NCI-H2196 treated with DMSO at 0.1 percent for 48 hours (cell line): ENCODE data around the gene ATL3.
A peak's percentile ranks its signal among the peaks of the same experiment; 100 is the strongest.
"Not testable (repeated sequence)": the region's sequence is repeated elsewhere in the genome, so short reads cannot be mapped to it uniquely, and the experiment has no call there.

ENCODE experiments used
- DNase-seq: peaks from one replicate; lab custom pipeline; 2025; ENCODE audit not compliant: unreplicated experiment; lab: John Stamatoyannopoulos, UW

Gene ATL3, protein sequence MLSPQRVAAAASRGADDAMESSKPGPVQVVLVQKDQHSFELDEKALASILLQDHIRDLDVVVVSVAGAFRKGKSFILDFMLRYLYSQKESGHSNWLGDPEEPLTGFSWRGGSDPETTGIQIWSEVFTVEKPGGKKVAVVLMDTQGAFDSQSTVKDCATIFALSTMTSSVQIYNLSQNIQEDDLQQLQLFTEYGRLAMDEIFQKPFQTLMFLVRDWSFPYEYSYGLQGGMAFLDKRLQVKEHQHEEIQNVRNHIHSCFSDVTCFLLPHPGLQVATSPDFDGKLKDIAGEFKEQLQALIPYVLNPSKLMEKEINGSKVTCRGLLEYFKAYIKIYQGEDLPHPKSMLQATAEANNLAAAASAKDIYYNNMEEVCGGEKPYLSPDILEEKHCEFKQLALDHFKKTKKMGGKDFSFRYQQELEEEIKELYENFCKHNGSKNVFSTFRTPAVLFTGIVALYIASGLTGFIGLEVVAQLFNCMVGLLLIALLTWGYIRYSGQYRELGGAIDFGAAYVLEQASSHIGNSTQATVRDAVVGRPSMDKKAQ

GRCh38 chr11:63671322-63672155, at the start of gene ATL3:
Gene ATL3, minus strand, starts transcription at chr11:63671376. Its CDS starts 41 bp downstream, at chr11:63671335.
- peak; percentile 99 for DNase-seq

DNA sequence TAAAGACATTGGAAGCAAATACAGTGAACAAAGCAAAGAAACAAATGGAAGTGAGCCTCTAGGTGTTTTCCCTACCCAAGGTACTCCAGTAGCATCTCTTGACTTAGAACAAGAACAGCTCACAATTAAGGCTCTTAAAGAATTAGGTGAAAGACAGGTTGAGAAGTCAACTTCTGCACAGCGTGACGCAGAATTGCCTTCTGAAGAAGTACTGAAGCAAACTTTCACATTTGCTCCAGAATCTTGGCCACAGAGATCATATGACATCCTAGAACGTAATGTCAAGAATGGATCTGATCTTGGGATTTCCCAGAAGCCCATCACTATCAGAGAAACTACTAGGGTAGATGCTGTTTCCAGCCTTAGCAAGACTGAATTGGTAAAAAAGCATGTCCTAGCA, 49.4 kb upstream of the ATL3 start:
- DNase-seq = no peak

GRCh38 chr11:63719987-63720386, 48.8 kb upstream of the ATL3 start:
- no peak for DNase-seq

DNA sequence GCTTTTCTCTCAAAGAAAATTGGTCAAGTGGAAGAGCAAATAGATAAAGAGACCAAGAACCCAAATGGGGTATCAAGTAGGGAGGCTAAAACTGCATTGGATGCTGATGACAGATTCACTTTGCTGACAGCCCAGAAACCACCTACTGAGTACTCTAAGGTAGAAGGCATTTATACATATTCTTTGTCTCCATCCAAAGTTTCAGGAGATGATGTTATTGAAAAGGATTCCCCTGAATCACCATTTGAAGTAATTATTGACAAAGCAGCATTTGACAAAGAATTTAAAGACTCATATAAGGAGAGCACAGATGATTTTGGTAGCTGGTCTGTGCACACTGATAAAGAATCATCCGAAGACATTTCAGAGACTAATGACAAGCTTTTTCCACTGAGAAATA, 47.8 kb upstream of the ATL3 start:
- no peak for DNase-seq

GRCh38 chr11:63716046-63716445, 44.9 kb upstream of the ATL3 start:
- DNase-seq = no peak

GRCh38 chr11:63713766-63714165, 42.6 kb upstream of the ATL3 start:
- DNase-seq = no peak

GRCh38 chr11:63711838-63712237, 40.7 kb upstream of the ATL3 start:
- DNase-seq = no peak

DNA sequence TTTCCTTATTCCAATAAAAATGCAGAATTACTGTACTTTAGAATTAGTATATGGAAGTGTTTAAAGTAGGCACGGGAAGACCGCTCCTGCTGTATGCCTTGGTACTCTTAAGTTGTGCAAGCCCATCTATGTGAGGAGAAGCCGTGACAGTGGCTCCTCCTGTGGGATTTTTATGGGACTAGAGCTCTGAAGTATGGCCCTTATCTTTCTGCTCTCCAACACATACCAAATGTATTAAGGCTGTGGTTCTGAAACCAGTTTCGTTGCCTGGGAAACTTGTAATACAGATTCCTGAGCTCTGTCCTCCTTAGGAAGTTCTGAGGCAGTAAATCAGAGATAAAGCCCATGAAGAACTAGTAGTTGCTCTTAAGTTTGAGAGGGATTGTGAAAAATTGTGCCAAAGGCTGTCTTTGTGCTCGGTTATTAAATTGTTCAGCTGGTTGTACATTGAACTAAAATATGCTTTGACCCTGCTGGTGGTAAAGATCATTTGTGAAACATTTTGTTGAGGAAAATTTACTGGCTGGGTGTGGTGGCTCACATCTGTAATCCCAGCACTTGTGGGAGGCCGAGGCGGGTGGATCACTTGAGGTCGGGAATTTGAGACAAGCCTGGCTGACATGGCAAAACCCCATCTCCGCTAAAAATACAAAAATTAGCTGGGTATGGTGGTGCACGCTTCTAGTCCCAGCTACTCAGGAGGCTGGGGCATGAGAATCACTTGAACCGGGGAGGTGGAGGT, 39.5 kb upstream of the ATL3 start:
- no peak for DNase-seq

- no peak for DNase-seq
Observed at GRCh38 chr11:63709336-63709884, 38.2 kb upstream of the ATL3 start.

DNA sequence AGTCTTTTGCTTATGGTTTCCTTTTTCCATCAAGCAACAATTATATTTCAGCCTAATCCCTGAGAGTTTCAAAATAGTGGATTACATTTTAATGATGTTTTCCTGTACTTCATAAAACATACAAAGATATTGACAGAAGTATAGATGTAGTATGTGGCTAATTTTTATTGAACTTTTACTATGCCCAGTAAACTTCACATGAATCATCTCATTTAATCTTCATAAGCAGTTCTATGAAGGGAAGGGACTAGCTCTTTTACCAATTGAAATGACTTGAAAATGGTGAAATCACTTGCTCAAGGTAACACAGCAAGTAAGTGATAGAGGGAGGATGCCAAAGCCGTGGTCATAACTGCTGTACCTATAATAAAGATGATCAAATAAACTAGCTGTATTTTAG, 37.6 kb upstream of the ATL3 start:
- DNase-seq = no peak

DNA sequence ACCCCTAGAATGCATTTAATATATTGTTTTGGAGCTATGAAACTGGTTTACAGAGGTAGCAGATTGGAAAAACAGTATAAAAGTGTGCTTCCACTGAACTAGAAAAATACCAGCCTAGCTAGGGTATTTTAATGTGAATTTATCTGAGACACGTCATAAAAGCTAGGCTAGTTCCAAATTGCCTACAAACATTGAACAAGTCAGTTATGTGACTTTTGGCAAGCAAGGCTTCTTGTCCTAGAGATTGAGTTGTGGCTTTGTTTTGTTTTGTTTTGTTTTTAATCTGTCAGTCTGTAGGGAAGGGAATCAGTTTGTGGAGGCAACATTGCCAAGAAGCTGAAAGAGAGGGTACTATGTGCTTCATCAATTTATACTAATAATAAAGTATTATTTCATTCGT, 34.4 kb upstream of the ATL3 start:
- DNase-seq = no peak

DNA sequence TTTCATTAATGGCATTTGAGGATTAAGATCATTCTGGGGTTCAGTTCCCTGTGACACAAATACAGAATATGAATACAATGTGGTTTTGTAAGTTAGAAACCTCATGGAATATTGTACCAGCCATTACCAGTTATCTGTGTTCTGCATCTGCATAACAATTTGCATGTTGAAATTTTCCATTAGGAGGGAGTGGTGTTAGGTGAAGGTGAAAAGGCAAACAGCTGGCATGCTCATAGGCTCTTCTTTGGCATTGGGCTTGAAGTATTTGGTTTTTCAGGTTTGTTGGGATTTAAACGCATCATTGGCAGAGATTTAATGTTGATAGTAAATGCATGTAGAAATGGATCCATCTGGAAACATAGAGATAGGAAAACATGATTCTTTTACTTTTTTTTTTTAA, 28.7 kb upstream of the ATL3 start:
- no peak for DNase-seq

GRCh38 chr11:63698976-63699733, 28.0 kb upstream of the ATL3 start:
- no peak for DNase-seq

DNA sequence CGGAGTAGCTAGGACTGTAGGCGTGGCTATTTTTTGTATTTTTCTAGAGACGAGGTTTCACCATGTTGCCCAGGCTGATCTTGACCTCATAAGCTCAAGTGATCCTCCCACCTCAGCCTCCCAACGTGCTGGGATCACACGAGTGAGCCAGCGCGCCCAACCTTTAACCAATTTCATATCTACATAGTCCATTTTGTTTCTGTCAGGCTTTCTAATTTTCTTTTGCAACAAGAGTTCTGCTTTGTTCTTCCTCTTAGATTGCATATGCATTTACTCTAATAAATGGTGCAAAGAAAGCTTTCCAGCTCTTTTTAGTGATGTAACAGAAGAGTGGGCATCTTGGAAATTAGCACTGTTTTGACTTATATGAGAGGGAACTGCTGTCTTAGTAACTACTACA, 23.4 kb upstream of the ATL3 start:
- DNase-seq = no peak

DNA sequence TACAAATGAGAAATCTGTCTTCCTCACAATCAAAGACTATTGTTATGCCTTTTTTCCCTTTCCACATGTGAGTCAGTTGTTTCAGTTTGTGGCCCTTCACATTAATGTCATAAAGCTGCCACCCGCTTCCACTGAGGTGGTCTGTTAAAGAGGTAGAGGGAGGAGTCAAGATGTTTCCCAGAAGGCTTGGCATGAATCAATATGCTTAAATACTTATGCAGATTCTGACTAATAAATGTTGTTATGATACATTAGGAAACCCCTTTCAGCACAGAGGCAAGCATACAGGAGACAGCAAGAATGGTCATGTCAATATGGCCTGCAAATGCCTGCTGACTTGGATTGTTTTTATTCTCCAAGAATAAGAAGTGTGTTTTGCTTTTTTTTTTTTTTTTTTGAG, 16.7 kb upstream of the ATL3 start:
- DNase-seq = no peak

DNA sequence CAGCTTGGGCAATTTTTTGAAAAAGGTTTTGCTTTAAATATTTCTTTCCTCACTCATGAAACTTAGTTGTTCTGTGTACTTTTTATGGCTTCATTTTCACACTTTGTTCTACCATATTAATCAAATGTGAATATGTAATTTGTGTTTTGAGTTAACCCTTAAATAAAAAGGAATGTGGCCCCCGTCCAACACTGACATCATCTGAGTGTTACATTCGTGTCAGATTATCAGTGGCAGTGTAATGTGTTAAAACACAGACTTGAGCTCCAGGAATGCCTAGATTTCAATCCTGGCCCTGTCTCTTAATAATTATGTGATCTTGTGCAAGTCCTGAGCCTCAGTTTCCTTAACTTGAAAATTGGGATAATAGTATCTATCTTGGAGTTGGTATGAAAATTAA, 15.8 kb upstream of the ATL3 start:
- DNase-seq = no peak

DNA sequence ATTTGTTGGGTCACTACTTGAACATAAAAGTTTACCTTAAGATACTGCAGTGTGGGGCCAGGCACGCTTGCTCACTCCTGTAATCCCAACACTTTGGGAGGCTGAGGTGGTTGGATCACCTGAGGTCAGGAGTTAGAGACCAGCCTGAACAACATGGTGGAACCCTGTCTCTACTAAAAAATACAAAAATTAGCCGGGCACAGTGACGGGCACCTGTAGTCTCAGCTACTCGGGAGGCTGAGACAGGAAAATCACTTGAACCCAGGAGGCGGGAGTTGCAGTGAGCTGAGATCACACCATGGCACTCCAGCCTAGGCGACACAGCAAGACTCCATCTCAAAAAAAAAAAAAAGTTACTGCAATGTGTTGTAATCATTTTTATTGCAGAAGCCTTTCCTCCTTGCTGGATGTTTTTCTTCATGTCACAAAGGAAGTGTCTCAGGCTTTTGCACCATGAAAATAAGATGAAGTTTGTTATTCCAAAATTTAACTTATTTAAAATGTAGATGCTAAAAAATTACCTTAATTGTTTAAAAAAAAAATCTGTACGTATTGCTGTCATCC, 14.1 kb upstream of the ATL3 start:
- DNase-seq = not testable (repeated sequence)

- DNase-seq = no peak
Observed at GRCh38 chr11:63683133-63683991, 12.2 kb upstream of the ATL3 start.
